HG02588 (cell line): ENCODE measurements around the gene EXOSC10.
A peak's percentile ranks its signal among the peaks of the same experiment; 100 is the strongest.

Source experiments
- ATAC-seq: cut with Tn5 transposase; IDR thresholded peaks from one replicate; pipeline ENCODE4 v1.9.1; 2021; ENCODE audit warnings: mild to moderate bottlenecking, moderate library complexity; ENCODE audit not compliant: unreplicated experiment

Gene EXOSC10

DNA sequence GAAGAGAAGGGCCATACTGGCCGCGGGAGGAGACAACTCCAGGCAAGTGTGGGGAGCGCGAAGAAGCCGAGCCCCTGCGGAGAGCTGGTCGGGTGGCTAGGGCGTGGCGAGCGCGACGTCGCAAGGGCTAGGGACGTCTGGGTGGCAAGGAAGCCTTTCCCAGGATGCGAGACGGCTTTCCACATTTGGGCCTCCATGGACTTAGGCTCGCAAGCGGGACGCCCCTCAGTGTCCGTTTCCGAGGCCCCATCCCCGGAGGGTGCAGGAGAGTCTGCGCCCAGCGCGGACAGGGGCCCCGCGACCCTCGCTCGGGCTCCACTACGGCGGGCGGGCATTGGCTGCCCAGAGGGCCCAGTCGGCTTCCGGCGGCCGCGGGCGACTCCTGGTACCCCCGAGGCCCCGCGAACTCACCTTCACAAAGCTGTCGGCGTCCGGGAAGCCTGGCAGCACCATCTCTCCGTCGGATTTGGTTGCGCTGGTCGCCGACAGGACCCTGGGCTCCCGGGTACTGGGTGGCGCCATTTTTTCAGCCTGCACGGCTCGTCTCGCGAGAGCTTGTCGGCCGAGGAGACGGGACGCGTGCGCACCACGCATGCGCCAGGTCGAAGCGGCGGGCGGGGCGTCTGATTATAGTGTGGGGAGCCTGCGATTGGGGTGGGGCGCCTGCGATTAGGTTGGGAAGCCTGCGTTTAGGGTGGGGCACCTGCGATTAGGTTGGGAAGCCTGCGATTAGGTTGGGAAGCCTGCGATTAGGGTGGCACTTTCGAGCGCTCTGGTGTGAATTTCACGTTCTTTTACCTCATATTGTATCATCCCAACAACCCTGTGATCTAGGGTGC is at the start of gene EXOSC10:
Gene EXOSC10, minus strand, starts transcription at position 560 of the 839 bp plus-strand sequence. Its CDS starts 38 bp downstream, at position 522.
- peak; percentile 88 for ATAC-seq

DNA sequence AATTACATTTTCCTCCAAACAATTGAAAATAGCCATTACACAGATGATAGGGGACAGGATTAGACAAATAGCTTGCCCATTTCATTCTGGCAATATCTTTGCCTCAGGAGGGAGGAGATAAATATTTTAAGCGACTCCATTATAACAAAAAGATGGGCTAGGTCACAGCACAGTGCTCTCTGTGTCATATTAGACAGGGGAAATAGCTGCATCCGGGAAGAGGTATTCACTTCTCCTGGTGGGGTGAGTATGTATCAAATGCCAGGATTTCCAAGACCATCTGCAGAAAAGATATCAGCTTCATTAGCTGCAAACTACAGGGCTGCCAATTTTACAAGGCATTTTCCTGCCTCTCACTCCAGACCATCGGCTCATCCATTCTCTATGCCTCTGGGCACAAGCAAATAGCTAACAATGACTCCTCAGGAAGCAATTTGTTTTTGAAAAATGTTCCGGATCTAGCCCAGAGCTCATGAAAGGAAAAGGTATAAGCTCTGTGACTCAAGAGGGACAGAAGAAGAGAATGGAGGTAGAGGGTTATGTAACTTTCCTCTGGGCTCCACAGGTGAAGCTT is 47.6 kb upstream of the EXOSC10 start:
- ATAC-seq, result no peak

DNA sequence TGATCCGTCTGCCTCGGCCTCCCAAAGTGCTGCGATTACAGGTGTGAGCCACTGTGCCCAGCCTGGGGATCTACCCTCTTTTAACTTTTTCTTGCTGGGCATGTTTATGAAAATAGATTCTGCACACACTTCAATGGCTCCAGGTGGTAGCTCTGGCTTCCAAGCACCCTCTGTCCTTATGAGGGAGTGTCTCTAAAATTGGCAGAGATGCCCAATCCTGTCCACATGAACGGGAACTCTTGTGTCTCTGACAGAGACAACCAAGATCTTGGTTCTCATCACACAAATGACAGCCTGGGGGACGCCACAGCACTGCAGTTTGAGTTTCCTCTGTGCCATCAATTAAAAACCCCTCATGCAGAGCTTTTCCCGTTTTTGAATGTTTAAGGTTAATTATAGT is 46.1 kb upstream of the EXOSC10 start:
- no peak for ATAC-seq

DNA sequence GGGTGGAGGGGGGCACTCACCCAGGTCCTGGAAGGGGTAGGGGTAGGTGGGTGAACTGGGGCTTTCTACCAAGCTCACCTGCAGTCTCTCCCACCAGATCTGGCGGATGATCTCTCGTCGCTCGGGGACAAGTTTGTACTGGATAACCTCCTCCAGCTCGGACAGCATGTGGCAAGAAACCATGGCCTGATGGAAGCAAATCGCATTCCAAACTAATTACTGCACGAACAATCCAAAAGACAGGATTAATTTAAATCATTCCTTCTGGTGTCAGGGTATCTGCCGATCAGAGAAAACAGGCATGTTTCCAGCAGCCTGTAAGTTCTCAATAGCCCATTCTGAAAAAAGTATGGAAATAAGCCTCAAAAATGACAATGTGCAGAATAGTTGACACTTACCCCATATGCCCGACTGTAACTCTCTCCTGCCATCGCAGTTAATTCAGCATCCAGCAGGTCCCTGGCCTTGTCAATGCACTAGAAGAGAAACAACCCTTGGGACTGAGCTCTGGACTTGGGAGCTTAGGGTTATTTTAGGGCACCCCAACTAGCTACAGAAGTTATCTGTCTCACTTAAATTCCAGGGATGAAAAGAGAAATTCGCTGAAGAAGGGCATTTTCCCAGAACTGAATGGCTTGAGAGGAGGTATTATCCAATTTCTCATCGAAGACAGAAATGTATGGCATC is 45.0 kb upstream of the EXOSC10 start:
- ATAC-seq, result no peak

DNA sequence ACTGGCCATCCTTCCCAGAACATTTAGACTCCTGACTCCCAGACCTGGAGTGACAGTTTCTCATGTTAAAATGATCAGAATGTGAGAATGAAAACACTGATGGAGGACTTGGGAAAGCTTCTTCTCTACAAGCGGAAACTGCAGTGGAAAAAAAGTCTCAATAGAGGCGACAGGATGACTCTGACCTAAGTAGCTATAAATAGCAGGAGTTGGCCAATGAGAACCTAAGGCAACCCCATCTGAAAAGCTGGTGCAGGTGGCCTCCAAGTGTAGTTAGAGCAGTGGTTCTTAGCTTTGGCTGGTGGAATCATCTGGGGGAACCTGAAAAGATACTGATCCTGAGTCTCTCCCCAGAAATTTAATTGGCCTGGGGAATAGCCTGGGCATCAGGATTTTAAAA is 44.2 kb upstream of the EXOSC10 start:
- ATAC-seq, result no peak

DNA sequence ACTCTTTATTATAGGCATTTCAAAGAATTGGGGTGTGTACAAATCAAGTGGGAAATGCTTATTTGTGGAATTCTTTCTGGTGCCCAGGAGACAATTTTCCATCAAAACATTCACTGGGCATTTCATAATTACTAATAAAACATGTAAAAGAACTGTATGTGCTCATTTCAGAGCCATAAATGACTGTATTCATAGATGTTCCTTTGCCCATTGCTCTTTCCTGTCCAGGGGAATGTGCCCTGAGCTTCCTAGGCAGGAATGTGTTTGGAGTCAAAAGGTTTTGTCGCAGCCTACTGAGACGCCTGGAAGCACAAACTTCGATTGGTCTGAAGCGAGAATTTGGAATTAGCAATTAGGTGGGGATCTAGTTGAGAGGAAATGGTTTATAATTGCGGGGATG is 43.7 kb upstream of the EXOSC10 start:
- no peak for ATAC-seq

DNA sequence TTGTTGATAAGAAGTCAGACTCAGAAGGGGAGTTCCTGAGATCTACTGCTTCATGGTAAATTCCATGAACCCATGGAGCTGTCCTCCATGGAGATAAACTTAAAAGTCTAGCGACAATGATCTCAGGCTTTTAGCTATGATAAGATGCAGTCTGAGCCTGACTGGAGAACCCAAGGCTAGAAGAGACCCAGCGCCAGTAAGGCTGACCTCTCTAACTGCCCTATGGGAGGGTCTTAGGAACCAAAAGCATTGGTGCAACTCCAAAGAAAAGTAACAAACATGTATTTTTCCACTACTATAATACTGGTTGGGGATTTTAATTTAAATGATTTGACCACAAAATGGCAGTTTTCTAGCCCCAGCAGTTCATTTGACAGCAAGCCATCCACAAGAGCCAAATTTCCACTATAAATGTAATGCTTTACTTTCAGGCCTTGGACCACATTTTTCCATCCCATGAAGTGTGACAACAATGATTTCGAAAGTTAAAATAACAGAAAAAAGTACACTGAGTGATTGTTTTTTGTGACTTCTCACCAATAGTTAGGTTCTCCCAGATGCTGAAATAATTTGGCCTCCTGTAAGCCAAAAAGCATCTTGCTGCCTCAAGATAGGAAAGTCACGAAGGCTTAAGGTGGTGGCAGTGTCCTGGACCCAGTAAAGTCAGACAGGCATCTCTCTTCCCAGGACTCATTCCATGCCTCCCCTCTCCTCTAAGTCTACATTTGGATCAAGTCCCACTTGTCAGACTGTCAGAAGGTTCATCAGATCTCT is 43.1 kb upstream of the EXOSC10 start:
- no peak for ATAC-seq

DNA sequence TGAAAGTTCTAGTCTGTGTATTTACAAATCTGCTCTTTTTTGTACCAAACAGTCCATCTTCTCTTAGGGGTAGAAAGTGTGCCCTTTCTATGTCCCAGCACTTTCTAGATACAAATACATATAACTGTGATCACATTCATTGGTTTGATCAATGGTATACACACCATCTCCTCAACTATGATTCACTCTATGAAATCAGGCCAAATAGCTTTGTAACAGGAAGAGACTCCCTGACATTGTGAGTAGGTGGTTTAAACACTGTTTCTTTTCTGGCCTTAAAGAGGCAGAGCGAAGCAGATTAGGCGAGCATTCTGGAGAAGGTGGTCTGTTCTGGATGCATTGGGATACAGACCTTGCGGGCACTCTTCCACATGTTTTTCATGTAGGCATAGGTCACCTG is 39.3 kb upstream of the EXOSC10 start:
- ATAC-seq, result no peak

DNA sequence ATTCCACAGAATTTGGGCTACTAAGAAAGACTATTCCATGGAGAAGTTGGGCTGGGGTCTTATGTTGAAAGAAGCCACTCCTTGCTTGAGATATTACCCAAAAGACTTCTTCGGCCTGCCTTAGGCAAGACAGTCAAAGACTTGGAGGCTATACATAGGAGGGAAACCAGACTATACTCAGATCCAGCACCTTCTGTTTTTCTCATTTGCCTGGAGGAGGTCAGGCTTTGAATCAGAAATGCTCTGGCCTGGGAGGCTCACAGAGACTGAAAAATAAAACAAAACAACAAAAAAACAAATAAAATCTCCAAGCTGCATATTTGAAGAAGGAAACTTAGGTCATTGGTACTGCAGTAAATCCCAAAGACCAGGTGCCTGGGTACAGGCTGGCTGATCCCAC is 38.4 kb upstream of the EXOSC10 start:
- ATAC-seq, result no peak

DNA sequence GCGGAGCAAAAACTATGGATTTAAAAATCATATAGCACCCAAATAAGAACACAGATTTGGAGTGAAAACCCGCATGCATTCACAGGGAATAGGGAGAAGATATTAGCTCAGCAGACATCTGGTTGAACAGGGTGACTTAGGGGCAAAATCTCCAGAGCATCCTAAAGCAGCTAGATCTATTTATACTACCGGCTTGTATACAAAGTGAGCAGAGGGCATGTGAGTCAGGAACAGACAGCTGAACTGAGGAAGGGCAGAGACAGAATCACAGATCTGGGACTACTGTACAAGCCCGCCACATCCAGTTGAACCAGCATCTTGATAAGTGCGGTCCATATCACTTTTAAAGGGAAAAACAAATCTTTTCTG is 35.2 kb upstream of the EXOSC10 start:
- ATAC-seq, result no peak

DNA sequence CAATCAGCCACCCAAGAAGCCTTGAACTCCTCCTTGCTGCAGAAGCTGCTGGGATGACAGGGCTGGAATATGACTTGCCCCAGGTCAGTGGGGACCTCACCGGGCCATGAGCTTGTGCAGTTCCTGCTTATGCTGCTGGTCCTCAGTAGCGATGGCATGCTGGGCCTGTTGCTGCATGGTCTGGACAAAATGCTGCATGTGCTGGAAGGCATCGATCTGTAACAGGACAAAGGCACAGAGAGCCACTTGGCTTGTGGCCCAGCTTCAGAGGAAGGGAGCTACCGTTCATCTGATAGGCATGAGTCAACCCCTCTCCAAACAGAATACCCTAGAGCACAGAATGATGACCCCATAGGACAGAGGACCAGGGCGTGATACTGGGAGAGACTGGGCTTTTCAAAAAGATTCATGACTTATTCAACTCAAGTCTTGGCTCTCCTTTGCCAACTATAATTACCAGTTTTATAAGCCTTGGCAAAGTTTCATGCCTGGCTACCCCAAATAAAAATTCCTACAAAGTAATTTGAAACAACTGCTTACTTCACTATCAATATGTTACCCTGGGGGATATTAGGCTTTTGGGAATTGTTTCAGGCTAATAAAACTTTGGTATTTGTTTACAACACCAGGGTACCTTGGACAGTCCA is 34.7 kb upstream of the EXOSC10 start:
- ATAC-seq, result no peak

DNA sequence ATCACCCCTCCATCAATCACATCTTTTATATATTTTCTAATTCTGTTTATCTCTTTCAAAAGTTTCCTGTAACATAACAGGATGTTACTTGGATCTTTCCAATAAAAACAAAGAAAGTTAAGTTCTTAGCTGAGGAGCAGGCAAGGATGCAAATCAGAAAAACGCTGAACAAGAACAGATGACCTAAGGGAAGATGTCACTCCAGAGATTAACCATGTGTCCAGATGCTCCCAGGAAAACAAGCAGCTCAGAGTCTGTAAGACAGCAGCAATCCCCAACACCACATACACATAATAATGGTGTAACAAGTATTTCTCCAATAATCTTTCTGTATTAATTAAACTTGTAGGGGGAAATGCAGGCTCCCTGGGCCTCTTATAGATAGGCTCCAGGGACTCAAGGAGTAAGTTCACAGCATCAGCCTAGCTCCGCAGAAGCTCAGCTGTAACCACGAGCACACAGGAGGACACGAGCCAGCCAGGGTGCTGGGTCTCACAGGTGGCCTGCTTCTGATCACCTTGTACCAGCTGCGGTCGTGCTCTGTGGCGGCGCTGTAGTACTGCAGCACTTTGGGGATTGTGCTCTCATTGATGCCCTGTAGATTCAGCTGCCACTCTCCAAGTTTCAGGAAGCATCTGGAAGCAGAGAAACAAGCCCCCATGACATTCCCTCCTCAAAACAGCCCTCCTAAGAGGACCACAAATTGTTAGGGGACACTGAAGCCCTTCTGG is 33.1 kb upstream of the EXOSC10 start:
- no peak for ATAC-seq

DNA sequence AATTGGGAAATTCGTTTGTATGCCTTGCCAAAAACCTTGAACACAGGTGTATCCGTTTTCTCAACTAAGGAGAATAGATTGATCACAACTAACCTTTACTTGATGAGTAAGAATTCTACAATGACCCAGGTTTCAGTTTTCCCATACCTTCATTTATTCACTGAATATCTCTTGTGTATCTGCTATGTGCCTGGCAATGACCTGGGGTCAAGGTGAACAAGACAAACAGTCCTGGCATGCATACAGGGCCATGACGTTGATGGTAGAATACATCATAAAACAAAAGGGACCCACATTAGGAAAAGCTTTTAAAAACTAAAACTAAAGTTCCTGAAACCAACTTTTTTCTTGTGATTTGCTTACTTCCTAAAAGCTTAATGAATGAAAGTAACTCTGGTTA is 32.1 kb upstream of the EXOSC10 start:
- ATAC-seq, result no peak

DNA sequence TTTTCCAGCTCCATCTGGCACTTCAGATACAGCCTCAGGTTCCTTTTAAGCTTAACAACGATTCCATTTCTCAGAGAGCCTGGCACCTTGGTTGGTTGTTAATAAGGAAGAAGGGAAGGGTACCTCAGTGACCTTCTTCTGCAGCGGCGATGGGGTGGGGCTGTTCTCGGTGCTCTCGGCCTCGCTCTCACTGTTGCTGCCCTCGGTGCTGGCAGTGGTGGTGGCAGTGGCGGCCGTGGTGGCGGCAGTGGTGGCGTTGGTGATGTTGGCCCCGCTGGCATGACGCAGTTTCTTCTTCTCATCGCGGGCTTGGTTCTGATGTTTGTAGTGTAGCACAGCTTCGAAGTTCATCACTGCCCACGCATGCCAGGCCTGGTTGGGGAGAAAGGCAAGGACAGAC is 30.7 kb upstream of the EXOSC10 start:
- no peak for ATAC-seq

DNA sequence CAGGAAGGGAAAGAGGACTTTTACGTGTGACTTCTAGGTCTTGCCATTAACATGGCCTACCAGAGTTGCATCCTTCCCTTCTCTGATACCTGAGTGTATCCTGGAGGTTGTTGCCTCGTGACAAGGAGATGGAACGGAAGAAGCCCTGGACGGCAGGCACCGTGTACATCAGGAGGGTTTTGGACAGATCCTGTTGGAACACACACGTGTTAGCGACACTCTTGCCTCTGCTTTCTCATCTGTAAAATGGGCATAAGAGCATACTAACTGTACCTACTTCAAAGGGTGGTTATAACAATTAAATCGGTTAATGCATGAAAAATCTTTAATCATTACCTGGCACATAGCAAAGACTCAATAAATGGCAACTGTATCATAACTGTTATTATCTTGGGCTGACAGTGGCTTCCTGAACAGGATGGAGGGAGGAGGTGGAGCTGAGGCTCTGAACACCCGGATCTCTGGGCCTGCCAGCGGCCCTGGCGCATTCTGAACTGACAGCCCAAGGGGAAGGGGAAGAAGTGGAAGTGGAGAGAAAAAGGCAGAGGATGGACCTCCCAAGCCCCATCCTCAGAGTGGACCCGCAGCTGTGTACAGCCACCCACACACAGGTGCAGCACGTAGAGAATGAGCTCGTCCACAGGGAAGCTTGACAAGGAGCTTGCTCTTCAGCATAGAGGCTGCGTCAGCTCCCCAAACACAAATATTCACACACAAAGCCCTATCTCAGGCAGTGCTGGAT is 30.2 kb upstream of the EXOSC10 start:
- no peak for ATAC-seq

DNA sequence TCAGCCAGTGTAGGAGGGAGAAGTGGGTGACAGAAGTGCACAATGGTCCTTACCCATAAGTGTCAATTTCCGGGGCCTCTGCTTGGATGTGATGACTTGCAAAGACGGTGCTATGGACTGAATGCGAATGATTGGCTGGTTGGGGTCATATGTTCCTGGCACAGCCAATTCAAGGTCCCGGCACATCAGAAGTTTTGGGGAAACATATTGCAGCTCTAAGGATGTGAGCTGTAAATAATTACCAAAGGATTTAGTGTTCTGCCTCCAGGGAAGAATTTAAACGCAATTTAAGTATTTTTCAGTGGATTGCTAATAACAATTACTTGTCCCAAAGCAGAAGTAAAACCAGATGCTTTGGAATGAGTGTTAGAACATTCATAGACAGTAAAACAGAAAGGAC is 26.9 kb upstream of the EXOSC10 start:
- ATAC-seq, result no peak

DNA sequence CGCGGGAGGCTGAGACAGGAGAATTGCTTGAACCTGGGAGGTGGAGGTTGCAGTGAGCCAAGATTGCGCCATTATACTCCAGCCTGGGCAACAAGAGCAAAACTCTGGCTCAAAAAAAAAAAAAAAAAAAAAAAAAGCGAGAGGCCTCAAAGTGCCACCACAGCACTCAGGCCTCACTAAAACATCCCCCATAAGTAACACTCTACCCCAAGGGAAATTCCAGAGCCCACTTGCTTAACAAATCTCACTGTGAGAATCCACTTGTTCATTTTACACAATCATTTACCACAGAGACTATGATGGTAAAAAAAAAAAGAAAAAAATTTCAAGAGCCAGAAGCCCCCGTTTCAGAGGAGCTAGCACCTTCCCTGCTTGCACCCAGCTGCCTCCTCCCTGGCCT is 26.3 kb upstream of the EXOSC10 start:
- ATAC-seq, result no peak

DNA sequence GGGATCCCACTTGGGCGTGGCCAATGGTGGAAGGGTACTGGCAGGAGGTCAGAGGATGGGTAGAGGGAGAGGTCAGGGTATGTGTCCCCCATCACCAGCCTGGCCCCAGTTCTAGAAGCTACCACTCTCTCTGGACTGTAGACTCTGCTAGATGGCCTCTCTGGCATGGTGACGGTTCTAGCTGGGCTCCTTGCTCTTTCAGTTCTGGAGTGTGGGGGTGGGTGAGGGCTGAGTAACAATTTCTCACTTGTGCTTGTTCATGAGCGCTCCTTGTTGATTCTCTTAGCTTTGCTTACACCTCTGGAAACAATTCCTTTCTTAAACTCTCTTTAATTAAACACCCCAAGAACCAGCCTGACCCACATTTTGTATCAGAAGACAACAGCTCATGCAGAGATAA is 25.3 kb upstream of the EXOSC10 start:
- no peak for ATAC-seq

DNA sequence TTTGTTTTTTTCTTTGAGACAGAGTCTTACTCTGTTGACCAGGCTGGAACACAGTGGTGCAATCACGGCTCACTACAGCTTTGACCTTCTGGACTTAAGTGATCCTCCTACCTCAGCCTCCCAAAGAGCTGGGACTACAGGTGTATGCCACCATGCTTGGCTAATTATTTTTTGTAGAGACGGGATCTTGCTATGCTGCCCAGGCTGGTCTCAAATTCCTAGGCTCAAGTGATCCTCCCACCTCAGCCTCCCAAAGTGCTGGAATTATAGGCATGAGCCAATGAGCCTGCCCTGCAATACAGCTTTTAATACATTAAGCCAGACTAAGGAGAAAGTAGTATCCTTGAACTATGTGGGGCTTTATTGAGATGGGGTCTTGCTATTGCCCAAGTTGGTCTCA is 16.6 kb upstream of the EXOSC10 start:
- no peak for ATAC-seq

DNA sequence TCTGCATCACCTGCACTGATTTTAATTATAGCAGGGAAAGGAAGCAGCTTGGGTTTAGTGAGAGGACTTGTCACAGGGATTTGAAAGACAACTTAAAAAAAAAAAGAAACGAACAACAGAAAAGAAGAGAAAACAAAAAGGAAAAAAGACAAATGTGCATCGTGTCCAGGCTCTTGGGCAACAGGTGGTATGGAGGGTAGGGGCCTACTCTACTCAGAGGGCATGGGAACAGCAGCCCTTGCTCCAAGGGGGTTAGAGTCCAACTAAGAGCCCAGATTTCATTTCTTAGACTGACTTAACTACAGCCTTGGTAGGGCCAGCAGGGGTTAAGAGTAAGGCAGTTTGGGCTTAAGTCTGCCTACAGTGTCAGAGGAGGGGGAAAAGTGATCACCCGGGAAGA is 15.3 kb upstream of the EXOSC10 start:
- no peak for ATAC-seq
